SU-DHL-6 (cell line): ENCODE data around the gene MOCS3.

Experiments
- H2AFZ ChIP-seq: fragments of 200-600 bp; sonication (generic); 2 replicates; pipeline ENCODE4 v1.6.1; 2014; ENCODE audit warnings: low read depth, mild to moderate bottlenecking, moderate library complexity, mixed read lengths, antibody characterized with exemption, low read length; ENCODE audit not compliant: severe bottlenecking
- H3F3A ChIP-seq: fragments of 200-600 bp; shearing (Covaris generic); 2 replicates; pipeline ENCODE4 v1.6.0; 2016; ENCODE audit warnings: antibody characterized with exemption, mild to moderate bottlenecking; ENCODE audit not compliant: insufficient read depth
- H3K27ac ChIP-seq: fragments of 200-600 bp; sonication (generic); 2 replicates; pipeline ENCODE4 v1.5.1; 2016; ENCODE audit warnings: low read depth, mild to moderate bottlenecking, low read length, moderate library complexity, mixed read lengths
- H3K27me3 ChIP-seq: fragments of 200-600 bp; sonication (generic), shearing (Covaris generic); 2 replicates; pipeline ENCODE4 v1.6.0; 2014; ENCODE audit warnings: mild to moderate bottlenecking, low read length
- H3K36me3 ChIP-seq: fragments of 200-600 bp; sonication (generic); 2 replicates; pipeline ENCODE4 v1.6.1; 2014; ENCODE audit warnings: mild to moderate bottlenecking, low read length, mixed read lengths
- H3K4me2 ChIP-seq: fragments of 300-600, 200-600 bp; shearing (Covaris generic), sonication (generic); 2 replicates; pipeline ENCODE4 v1.6.0; 2014; ENCODE audit warnings: low read length, low read depth, mild to moderate bottlenecking; ENCODE audit not compliant: poor library complexity, severe bottlenecking
- H3K4me3 ChIP-seq: fragments of 200-600 bp; sonication (generic); 2 replicates; pipeline ENCODE4 v1.5.1; 2014; ENCODE audit warnings: antibody characterized with exemption, low read length, mild to moderate bottlenecking, mixed read lengths; ENCODE audit not compliant: insufficient read depth, poor library complexity, severe bottlenecking
- H3K79me2 ChIP-seq: fragments of 200-600 bp; sonication (generic); 2 replicates; pipeline ENCODE4 v1.6.1; 2014; ENCODE audit warnings: mild to moderate bottlenecking, low read length, moderate library complexity; ENCODE audit not compliant: insufficient read depth
- H3K9ac ChIP-seq: fragments of 200-600 bp; sonication (generic); 2 replicates; pipeline ENCODE4 v1.7.0; 2014; ENCODE audit warnings: mild to moderate bottlenecking, low read length
- H3K9me2 ChIP-seq: fragments of 200-600 bp; sonication (generic); replicated peaks from 2 replicates; pipeline ENCODE4 v1.6.1; 2014; ENCODE audit warnings: low read length; ENCODE audit not compliant: insufficient read depth
- H3K9me3 ChIP-seq: fragments of 200-600 bp; sonication (generic); 2 replicates; pipeline ENCODE4 v1.6.1; 2014; ENCODE audit warnings: low read length, mixed read lengths; ENCODE audit not compliant: insufficient read depth
- H4K20me1 ChIP-seq: fragments of 200-600 bp; sonication (generic); 2 replicates; pipeline ENCODE4 v1.6.1; 2014; ENCODE audit warnings: low read depth, mild to moderate bottlenecking, antibody characterized with exemption, low read length, moderate library complexity, mixed read lengths
- EZH2phosphoT487 ChIP-seq: fragments of 200-600 bp; sonication (generic), shearing (Covaris generic); conservative IDR thresholded peaks from 2 replicates; pipeline ENCODE4 v1.6.1; 2018; ENCODE audit warnings: mild to moderate bottlenecking, antibody characterized with exemption, low read length, moderate library complexity, mixed read lengths
- TF ChIP-seq, protein P1 (sequence below): fragments of 200-600 bp; sonication (generic); IDR thresholded peaks from one replicate; pipeline ENCODE4 v1.5.1; 2017; ENCODE audit warnings: antibody characterized with exemption, mild to moderate bottlenecking, low read length, moderate library complexity; ENCODE audit not compliant: insufficient read depth, poor library complexity, severe bottlenecking

MOCS3 gene

DNA sequence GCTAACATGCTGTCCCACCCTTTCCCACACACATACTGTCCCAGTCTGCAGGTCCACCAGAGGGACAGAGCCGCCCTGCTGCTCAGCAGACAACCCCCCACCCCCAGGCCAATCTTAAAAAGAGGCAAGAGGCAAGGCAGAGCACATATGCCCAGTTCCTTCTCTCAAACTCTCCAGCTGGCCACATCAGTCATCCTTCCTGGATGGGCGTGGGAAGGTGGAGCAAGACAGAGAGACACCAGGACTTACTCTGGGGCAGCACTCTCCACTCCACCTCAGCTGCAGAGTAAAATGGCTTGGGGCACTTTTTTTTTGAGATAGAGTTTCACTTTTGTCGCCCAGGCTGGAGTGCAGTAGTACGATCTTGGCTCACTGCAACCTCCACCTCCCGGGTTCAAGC lies 10.8 kb downstream of the MOCS3 start:
- no peaks in the 10 kb centered on the region for H3K9me2 ChIP-seq
- no peaks in the 10 kb centered on the region for H3K9me3 ChIP-seq
- TF ChIP-seq EZH2phosphoT487, result no peak
- TF ChIP-seq, protein P1, sequence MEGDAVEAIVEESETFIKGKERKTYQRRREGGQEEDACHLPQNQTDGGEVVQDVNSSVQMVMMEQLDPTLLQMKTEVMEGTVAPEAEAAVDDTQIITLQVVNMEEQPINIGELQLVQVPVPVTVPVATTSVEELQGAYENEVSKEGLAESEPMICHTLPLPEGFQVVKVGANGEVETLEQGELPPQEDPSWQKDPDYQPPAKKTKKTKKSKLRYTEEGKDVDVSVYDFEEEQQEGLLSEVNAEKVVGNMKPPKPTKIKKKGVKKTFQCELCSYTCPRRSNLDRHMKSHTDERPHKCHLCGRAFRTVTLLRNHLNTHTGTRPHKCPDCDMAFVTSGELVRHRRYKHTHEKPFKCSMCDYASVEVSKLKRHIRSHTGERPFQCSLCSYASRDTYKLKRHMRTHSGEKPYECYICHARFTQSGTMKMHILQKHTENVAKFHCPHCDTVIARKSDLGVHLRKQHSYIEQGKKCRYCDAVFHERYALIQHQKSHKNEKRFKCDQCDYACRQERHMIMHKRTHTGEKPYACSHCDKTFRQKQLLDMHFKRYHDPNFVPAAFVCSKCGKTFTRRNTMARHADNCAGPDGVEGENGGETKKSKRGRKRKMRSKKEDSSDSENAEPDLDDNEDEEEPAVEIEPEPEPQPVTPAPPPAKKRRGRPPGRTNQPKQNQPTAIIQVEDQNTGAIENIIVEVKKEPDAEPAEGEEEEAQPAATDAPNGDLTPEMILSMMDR, result no peak
- H2AFZ ChIP-seq, result no peak overlapping the region
- no peak overlapping the region for H3K4me2 ChIP-seq
- no peaks in the 10 kb centered on the region for H3F3A ChIP-seq
- no peak overlapping the region for H3K27ac ChIP-seq
- H3K36me3 ChIP-seq, result no peaks in the 10 kb centered on the region
- no peaks in the 10 kb centered on the region for H4K20me1 ChIP-seq
- no peak overlapping the region for H3K4me3 ChIP-seq
- H3K9ac ChIP-seq, result no peak overlapping the region
- no peaks in the 10 kb centered on the region for H3K27me3 ChIP-seq
- H3K79me2 ChIP-seq, result no peaks in the 10 kb centered on the region

DNA sequence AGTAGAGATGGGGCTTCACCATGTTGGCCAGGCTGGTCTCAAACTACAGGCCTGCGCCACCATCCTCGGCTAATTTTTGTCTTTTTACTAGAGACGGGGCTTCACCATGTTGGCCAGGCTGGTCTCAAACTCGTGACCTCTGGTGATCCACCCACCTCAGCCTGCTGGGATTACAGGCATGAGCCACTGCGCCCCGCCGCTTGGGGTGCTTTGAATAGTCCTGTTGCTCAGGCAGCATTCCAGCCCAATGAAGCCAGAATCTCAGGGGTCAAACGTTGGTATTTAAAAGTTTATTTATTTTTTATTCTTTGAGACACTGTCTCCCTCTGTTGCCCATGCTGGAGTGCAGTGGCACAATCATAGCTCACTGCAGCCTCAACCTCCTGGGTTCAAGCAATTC lies 11.3 kb downstream of the MOCS3 start:
- H3K36me3 ChIP-seq, result no peaks in the 10 kb centered on the region
- H2AFZ ChIP-seq, result no peak overlapping the region
- H3K9ac ChIP-seq, result no peak overlapping the region
- no peaks in the 10 kb centered on the region for H4K20me1 ChIP-seq
- no peaks in the 10 kb centered on the region for H3K9me3 ChIP-seq
- TF ChIP-seq EZH2phosphoT487, result no peak
- TF ChIP-seq, protein P1, result no peak
- H3K4me3 ChIP-seq, result no peak overlapping the region
- H3K27ac ChIP-seq, result no peak overlapping the region
- no peaks in the 10 kb centered on the region for H3K79me2 ChIP-seq
- no peaks in the 10 kb centered on the region for H3F3A ChIP-seq
- no peaks in the 10 kb centered on the region for H3K9me2 ChIP-seq
- no peak overlapping the region for H3K4me2 ChIP-seq
- no peaks in the 10 kb centered on the region for H3K27me3 ChIP-seq

DNA sequence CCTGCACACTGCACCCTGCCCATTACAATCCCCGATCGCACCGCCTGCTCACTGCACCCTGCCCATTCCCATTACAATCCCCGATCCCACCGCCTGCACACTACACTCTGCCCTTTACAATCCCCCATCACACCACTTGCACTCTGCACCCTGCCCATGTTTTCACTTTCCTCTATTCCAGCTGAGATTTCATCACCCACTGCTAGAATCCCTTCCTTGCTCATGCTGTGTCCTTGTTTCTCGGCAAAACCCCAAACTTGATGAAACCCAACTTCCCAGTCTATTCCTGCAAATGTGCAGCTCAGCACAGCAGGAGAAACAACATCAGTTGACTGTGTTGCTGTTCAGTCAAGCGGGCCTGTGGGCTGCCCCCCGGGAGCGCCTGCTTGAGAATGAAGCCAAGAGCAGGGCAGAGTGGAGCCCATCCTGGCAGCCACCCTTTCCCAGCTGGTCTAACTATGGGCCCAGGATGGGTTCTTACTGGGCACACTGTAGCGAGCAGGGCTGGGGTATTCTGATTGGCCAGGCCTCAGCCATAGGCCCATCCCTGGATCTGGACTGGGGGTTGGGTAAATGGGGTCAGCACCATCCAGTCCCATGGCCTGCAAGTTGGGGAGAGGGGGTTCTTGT lies 17.2 kb downstream of the MOCS3 start:
- H3K4me3 ChIP-seq, result no peak overlapping the region
- H2AFZ ChIP-seq, result no peak overlapping the region
- no peak overlapping the region for H3K4me2 ChIP-seq
- no peaks in the 10 kb centered on the region for H3K79me2 ChIP-seq
- no peaks in the 10 kb centered on the region for H4K20me1 ChIP-seq
- no peaks in the 10 kb centered on the region for H3F3A ChIP-seq
- H3K9ac ChIP-seq, result no peak overlapping the region
- no peaks in the 10 kb centered on the region for H3K9me3 ChIP-seq
- no peaks in the 10 kb centered on the region for H3K36me3 ChIP-seq
- TF ChIP-seq EZH2phosphoT487, result no peak
- TF ChIP-seq, protein P1, result no peak
- H3K27ac ChIP-seq, result no peak overlapping the region
- H3K9me2 ChIP-seq, result no peaks in the 10 kb centered on the region
- H3K27me3 ChIP-seq, result no peaks in the 10 kb centered on the region
